Fibroblast of mammary gland (primary cell): ENCODE data around the gene CLEC16A.

Experiments used
- DNase-seq: peaks from one replicate; pipeline ENCODE4 v3.0.0-alpha.2; 2010; ENCODE audit warnings: low read depth
- H3K4me3 ChIP-seq: 2 replicates; pipeline ENCODE4 v1.5.1; 2011; ENCODE audit warnings: low read depth, mild to moderate bottlenecking, low read length, moderate library complexity; ENCODE audit not compliant: control insufficient read depth
- TF ChIP-seq, protein P1 (sequence below): conservative IDR thresholded peaks from 2 replicates; pipeline ENCODE4 v1.5.1; 2011; ENCODE audit warnings: low read depth, low read length, inconsistent platforms; ENCODE audit not compliant: control insufficient read depth, insufficient read depth

CLEC16A gene

DNA sequence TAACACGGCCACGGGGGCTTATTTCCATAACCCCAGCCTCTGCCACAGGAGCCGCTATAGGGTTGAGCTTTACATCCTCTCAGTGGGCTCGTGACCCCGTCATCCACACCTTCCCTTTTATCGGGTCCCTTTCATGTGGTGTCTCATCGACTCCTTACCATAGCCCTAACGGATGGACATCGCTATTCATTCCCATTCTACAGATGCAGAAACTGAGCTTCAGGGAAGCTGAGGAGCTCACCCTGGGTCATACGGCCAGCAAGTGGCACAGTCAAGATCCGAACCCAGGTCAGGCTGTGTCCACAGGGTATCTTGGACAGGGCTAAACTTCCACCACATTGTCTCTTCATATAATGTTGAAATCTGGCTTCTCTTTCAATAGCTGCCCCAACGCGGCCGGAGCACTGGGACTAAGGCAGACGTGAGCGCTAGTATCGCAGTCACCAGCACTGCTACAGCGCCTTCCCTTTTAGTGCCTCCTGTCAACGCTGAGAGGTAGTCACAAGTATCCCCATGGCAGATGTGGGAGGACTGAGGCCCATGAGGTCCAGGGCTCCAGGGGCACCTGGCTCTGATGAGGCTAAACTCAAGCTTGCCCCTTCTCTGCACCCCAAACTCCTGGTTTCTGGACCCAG is 260.8 kb downstream of the CLEC16A start:
- no peak overlapping the region for H3K4me3 ChIP-seq
- no peak for DNase-seq
- TF ChIP-seq, protein P1, sequence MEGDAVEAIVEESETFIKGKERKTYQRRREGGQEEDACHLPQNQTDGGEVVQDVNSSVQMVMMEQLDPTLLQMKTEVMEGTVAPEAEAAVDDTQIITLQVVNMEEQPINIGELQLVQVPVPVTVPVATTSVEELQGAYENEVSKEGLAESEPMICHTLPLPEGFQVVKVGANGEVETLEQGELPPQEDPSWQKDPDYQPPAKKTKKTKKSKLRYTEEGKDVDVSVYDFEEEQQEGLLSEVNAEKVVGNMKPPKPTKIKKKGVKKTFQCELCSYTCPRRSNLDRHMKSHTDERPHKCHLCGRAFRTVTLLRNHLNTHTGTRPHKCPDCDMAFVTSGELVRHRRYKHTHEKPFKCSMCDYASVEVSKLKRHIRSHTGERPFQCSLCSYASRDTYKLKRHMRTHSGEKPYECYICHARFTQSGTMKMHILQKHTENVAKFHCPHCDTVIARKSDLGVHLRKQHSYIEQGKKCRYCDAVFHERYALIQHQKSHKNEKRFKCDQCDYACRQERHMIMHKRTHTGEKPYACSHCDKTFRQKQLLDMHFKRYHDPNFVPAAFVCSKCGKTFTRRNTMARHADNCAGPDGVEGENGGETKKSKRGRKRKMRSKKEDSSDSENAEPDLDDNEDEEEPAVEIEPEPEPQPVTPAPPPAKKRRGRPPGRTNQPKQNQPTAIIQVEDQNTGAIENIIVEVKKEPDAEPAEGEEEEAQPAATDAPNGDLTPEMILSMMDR = no peak

DNA sequence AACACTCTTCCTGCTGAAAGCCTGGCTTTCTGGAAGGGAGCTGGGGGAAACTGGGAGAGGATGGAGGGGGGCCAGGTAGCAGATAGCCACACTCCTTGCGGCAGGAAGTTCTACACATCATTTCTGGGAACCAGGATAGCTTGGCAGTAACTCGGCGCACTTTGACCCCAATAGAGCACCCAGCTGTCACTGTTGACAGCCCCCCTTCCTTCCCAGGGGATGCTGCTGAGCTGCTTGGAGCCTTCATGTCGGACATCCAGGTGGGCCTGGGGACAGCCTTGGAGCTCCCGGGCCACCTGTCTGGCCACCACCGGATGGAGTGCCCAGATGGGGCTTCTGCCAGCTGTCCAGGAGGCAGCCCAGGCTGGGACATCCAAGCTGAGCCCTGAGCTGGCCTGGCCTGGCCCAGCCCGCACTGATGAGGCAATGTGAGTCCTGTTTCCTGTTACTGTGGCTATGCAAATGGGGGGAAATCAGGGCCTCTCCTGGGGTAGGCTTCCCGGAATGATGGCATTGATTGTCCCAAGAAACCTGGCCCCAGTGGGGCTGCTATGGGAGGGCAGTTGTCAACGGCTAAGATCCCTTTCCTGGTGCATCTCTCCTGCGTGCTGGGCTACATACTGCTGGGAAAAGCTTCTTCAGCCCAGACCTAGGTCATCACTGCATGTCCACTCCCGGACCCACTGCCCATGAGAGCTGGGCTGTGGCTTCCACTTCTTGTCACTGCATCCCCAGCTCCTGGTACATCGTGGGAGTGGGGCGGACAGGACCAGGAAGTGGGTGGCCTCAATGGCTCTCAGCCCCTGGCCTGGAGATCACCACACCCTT is 261.6 kb downstream of the CLEC16A start:
- TF ChIP-seq, protein P1 = no peak
- DNase-seq = no peak
- H3K4me3 ChIP-seq = no peak overlapping the region

DNA sequence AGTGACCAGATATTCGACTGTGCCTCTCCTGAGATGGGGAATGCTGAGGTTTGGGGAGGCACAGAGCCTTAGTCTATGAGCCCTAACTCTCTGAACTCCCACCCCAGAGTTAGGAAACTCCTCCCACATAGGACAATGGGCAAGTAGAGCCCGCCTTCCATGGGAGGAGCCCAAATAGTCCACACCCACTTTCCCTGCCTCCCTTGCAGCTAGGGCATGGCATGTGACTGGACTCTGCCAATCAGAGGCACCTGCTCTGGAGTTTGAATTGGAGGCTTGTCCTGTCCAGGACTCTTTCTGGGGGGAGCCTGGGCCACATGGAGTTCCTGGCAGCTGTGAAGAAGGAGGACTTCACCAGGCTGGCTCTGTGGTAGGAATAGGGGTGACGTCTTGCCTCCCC is 263.3 kb downstream of the CLEC16A start:
- TF ChIP-seq, protein P1 = no peak
- no peak for DNase-seq
- no peak overlapping the region for H3K4me3 ChIP-seq

DNA sequence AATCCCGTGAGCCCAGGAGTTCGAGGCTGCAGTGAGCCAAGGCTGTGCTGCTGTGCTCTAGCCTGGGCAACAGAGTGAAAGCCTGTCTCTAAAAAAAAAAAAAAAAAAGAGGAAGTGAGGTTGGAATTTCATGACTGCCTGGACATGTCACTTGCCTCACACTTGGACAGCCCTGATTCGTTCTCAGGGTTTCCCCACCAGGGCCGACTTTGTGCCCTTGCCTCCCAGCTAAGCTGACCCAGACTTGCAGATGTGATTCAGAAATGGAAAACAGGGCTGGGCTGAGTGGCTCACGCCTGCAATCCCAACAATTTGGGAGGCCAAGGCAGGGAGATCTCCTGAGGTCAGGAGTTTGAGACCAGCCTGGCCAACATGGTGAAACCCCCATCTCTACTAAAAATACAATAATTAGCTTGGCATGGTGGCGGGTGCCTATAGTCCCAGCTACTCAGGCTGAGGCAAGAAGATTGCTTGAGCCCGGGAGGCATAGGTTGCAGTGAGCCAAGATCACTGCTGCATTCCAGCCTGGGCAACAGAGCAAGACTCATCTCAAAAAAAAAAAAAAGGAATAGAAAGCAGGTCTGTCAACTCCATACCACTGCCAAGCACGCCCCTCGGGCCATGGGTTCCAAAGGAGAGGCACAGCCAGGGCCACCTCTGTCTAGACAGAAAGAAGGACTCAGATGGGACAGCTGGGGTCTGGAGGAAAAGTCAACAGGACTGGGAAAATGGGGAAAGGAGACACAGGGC is 264.7 kb downstream of the CLEC16A start:
- no peak overlapping the region for H3K4me3 ChIP-seq
- TF ChIP-seq, protein P1 = no peak
- DNase-seq = peak; percentile 11

DNA sequence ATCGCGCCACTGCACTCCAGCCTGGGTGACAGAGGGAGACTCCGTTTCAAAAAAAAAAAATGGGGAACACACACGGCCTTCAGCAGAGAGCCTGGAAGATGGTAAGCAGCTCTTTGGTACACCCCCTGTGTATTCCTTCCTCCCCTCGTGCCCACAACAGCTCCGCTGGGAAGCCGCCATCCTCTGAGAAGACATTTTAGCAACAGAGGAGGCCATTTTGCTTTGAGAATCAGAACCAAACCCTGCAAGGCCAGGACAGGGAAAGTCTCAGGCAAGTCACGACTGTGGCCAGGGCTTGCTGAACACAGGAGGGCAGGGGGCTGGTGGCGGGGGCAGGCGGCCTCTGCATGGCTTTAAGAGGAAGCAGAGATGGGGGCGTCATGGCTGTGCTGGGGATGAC is 265.9 kb downstream of the CLEC16A start:
- TF ChIP-seq, protein P1 = no peak
- DNase-seq = no peak
- H3K4me3 ChIP-seq = no peak overlapping the region

DNA sequence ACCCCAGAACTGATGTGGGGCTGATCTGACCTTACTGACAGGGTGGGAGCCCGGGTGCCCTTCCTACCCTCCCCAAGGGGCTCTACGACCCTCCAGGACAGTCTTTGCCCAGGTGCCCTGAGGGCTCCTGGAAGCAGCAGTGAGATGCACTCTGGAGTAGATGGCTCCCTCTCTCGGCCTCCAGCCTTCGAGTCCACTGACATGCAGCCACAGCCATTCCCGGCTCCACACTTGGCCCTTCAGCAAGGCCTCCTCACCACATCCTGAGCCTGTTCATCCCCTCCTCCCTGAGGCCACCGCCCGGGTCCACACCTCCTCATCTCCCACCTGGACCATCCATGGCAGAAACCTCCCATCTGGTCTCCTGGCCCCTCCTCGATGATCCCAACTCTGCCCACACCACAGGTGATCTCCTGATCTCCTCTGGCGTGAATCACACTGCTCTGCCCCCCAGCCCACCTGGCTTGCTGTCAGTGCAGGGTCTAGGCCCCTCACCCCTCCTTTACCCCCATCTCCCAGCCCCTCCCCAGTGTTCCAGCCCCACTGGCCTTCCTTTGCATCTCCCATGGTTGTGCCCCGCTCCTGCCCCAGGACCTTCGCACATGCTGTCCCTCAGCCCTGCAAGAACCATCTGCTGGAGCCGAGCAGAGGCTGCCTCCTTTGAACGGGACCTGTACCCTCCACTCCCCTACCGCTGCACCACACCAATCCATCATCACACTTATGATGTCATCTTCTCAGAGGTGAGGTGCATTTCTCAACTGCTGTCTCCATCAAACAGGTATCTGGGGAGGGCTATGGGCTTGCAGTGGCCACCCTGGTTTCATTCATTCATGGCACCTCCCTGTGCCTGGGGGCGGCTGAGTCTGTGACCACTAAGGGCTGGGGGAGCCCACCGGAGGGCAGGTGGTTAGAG is 267.0 kb downstream of the CLEC16A start:
- TF ChIP-seq, protein P1 = no peak
- no peak overlapping the region for H3K4me3 ChIP-seq
- DNase-seq = no peak
